ENCODE measurements around the gene ST8SIA1. TPM values are rescaled to one million over a fixed set of nuclear protein-coding genes. Genes with fewer than 3 reads are reported as not detected.

Gene ST8SIA1
- total RNA-seq, 4 donors from 2014 or later, result 5.1 to 13.6 (median 9.8) TPM

DNA sequence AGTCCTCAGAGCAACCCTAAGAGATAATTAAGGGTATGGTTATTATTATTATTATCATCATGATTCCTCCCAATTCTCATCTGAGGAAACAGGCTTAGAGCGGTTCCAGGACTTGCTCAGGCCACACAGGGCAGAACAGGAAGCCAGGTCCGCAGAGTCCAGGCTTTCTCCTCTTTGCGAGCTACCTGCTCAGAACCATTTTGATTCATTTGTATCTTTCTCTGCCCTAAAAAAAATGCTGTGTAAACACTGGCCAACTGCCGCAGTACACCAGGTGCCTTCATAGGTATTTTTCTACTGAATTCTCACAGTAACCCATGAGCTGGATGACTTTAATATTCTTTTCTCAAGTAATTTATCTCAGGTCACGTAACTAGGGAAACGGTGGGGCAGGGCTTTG is 45.3 kb downstream of the ST8SIA1 start:
- H3K4me1 ChIP-seq, result peaks cover 4 to 20% (median 12%) of the 10 kb centered on the region in 4 donors
- no peak for DNase-seq (ENCODE audit: extremely low spot score)
- 97% methylated on average over 6 of the region's 6 CpGs for WGBS

DNA sequence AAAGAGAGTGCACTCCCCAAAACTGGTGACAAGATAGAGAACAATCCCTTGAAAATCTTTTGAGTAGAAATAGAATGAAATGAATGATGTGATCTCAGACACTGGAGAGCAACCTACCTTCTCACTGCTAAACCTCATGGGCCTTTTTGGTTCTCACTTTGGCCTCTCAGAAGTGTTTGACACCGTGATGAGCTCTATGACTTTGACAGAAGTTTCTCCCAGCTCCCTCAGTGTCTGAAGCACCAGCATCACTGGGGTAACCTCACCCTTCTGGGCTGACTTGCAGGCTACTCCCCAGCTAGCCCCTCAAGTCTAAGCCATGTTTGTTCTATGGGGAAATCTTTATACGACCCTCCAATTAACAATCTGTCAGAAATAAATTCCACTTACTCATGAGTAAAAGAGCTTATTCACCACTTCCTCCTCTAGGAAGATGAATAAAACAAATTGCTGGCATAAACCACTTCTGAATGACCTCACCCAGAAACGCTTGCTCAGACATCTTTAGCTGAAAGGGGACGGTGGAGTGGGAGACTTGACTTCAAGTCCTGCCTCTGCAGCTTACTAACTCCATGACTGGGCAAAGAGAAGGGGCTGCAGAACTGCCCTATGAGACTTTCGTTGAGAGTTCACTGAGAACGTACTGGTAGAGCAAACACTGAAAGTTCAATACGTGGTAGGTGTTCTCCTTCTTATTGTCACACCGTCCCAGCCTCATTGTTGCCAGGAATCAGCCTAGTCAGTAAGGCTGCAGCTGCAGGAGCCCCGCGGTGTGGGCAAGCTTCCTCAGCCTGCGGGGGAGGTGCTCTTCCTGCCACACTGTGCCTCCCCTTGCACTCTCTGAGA is 46.5 kb downstream of the ST8SIA1 start:
- peaks cover 4 to 24% (median 17%) of the 10 kb centered on the region in 4 donors for H3K4me1 ChIP-seq
- 48% methylated on average over 11 of the region's 11 CpGs for WGBS
- no peak for DNase-seq (ENCODE audit: extremely low spot score)
- no peak for TF ChIP-seq POLR2AphosphoS5 (IDR thresholded peaks at IDR 0.05)
- TF ChIP-seq, protein P1, sequence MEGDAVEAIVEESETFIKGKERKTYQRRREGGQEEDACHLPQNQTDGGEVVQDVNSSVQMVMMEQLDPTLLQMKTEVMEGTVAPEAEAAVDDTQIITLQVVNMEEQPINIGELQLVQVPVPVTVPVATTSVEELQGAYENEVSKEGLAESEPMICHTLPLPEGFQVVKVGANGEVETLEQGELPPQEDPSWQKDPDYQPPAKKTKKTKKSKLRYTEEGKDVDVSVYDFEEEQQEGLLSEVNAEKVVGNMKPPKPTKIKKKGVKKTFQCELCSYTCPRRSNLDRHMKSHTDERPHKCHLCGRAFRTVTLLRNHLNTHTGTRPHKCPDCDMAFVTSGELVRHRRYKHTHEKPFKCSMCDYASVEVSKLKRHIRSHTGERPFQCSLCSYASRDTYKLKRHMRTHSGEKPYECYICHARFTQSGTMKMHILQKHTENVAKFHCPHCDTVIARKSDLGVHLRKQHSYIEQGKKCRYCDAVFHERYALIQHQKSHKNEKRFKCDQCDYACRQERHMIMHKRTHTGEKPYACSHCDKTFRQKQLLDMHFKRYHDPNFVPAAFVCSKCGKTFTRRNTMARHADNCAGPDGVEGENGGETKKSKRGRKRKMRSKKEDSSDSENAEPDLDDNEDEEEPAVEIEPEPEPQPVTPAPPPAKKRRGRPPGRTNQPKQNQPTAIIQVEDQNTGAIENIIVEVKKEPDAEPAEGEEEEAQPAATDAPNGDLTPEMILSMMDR (IDR thresholded peaks at IDR 0.05), result no peak
- no peak for TF ChIP-seq POLR2A (IDR thresholded peaks at IDR 0.05; ENCODE audit: low read depth)
- TF ChIP-seq EP300 (IDR thresholded peaks at IDR 0.05), result no peak
- intact Hi-C loops (cut with DNase I), result no loop called here
- peaks cover 0 to 4% (median 0%) of the 10 kb centered on the region in 4 donors for H3K9me3 ChIP-seq
- H3K36me3 ChIP-seq, result no peaks in the 10 kb centered on the region
- H3K4me3 ChIP-seq, result no peak overlapping the region
- H3K27me3 ChIP-seq, result no peaks in the 10 kb centered on the region
- H3K27ac ChIP-seq (replicated peaks in 1 of 4), result no peak overlapping the region

More for the DNA sequence above, 45.3 kb downstream of the ST8SIA1 start:
- Histone ChIP-seq H3K27ac (replicated peaks in 1 of 4) (no peak overlapping the region), H3K27me3 (no peaks in the 10 kb centered on the region), H3K4me3 (no peak overlapping the region), H3K9me3 (peaks cover 0 to 4% (median 0%) of the 10 kb centered on the region in 4 donors), H3K36me3 (no peaks in the 10 kb centered on the region)
- TF ChIP-seq POLR2A (IDR thresholded peaks at IDR 0.05; ENCODE audit: low read depth) (no peak), POLR2AphosphoS5 (IDR thresholded peaks at IDR 0.05) (no peak), EP300 (IDR thresholded peaks at IDR 0.05) (no peak)
- TF ChIP-seq, protein P1 (IDR thresholded peaks at IDR 0.05), result no peak
- intact Hi-C loops (cut with DNase I), result no loop called here

DNA sequence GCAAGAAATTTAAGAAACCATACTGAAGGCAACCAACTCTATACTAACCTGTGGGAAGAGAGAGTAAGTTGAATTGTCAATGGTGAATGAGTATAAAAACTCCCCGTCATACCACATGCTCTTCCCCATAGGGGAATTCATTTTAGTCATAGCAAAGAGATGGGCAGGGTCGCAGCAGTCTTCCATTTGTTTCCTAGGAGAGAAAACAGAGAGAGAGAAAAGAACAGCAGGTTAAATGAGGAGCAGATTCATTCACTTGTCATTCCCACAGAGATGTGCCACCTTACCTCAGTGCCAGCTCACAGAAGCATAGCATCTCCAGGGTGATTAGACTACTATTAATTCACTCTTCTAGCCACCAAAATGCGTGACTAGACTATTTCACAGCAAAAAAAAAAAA is 47.4 kb downstream of the ST8SIA1 start:
- no peaks in the 10 kb centered on the region for H3K36me3 ChIP-seq
- 76% methylated on average over 3 of the region's 3 CpGs for WGBS
- intact Hi-C loops (cut with DNase I), result no loop called here
- no peak for DNase-seq (ENCODE audit: extremely low spot score)
- no peaks in the 10 kb centered on the region for H3K9me3 ChIP-seq
- peaks cover 4 to 33% (median 26%) of the 10 kb centered on the region in 4 donors for H3K4me1 ChIP-seq
- no peak overlapping the region for H3K27ac ChIP-seq (replicated peaks in 1 of 4)
- H3K4me3 ChIP-seq, result no peak overlapping the region
- no peak for TF ChIP-seq EP300 (IDR thresholded peaks at IDR 0.05)
- TF ChIP-seq, protein P1 (IDR thresholded peaks at IDR 0.05), result no peak
- no peak for TF ChIP-seq POLR2AphosphoS5 (IDR thresholded peaks at IDR 0.05)
- no peak for TF ChIP-seq POLR2A (IDR thresholded peaks at IDR 0.05; ENCODE audit: low read depth)
- no peaks in the 10 kb centered on the region for H3K27me3 ChIP-seq

DNA sequence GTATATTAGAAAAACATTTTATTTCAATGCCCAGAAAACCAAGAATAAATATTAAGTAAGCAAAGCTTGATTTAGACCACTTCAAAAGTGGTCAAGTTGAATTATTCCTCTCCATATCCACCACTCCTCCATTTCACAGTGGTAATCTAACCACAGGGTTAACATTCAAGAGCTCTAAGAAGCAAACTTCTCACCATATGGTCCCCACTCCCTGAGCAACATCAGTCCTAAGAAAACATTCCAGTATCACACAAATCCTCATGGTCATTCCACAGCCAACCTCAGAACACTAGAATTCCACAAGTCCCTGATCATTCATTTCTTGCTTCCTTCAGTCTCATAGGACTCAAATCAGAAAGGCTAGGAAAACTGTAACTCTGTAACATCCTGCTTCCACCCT is 47.9 kb downstream of the ST8SIA1 start:
- intact Hi-C loops (cut with DNase I), result no loop called here

More for the DNA sequence above, 47.9 kb downstream of the ST8SIA1 start:
- H3K27me3 ChIP-seq, result no peaks in the 10 kb centered on the region
- H3K4me1 ChIP-seq, result peaks cover 4 to 38% (median 31%) of the 10 kb centered on the region in 4 donors
- no peak overlapping the region for H3K27ac ChIP-seq (replicated peaks in 1 of 4)
- H3K4me3 ChIP-seq, result no peak overlapping the region
- TF ChIP-seq, protein P1 (IDR thresholded peaks at IDR 0.05), result no peak
- TF ChIP-seq EP300 (IDR thresholded peaks at IDR 0.05) (no peak), POLR2AphosphoS5 (IDR thresholded peaks at IDR 0.05) (no peak), POLR2A (IDR thresholded peaks at IDR 0.05; ENCODE audit: low read depth) (no peak)
- no peaks in the 10 kb centered on the region for H3K36me3 ChIP-seq
- no peak for DNase-seq (ENCODE audit: extremely low spot score)
- no peaks in the 10 kb centered on the region for H3K9me3 ChIP-seq

Data from esophagus muscularis mucosa (tissue), 4 donors.